EH (cell line): ENCODE results near the gene GLT8D2.

ENCODE experiments used
- DNase-seq: peaks from one replicate; pipeline ENCODE4 v3.0.0-alpha.2; 2015; ENCODE audit warnings: low read depth

GLT8D2 gene

GRCh38 chr12:104000807-104001434, 49.1 kb downstream of the GLT8D2 start:
- no peak for DNase-seq

DNA sequence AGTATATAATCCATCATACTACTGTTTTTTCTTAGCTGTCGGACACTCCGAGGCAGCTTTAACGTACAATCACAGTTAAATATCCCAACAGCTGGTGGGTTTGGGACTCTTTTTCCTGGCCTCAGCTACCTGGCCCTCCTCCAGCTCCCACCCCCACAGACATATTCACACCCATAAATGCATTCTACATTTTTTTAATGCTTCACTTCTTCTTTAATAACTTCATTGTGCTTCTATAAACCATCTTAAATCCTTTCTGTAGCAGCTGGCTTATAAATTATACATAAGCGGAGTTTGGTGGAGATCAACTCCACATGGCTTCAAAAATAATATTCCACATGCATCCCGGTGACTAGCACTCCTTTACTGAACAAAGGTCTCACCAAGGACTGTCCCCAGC, 51.0 kb downstream of the GLT8D2 start:
- DNase-seq = no peak

GRCh38 chr12:103997286-103997900, 52.6 kb downstream of the GLT8D2 start:
- no peak for DNase-seq

GRCh38 chr12:103996595-103996994, 53.4 kb downstream of the GLT8D2 start:
- DNase-seq = no peak

- no peak for DNase-seq
Observed at GRCh38 chr12:103994235-103994634, 55.8 kb downstream of the GLT8D2 start.

GRCh38 chr12:103986829-103987228, 63.2 kb downstream of the GLT8D2 start:
- peak; percentile 93 for DNase-seq

- DNase-seq = no peak
Observed at GRCh38 chr12:103978384-103978982, 71.5 kb downstream of the GLT8D2 start.

GRCh38 chr12:103975368-103975767, 74.6 kb downstream of the GLT8D2 start:
- no peak for DNase-seq

- no peak for DNase-seq
Observed at GRCh38 chr12:103973909-103974308, 76.1 kb downstream of the GLT8D2 start.

DNA sequence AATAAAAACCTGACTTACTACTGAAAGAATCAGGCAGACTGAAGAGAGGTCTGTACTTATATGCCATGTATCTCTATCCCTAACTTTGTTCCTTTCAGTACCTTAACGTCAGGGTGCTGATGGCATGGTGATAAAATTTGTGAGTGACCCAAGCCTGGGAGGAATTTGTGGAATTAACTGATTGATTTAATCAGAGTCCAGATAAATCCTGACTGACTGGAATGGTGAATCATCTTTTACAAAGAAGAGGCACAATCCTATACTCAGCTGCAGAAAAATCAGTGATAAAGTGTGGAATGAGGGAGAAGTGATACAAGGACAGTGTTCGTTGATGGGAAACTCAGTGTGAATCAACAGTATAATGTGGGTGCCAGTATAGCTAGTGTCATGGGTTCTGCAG, 80.6 kb downstream of the GLT8D2 start:
- DNase-seq = peak; percentile 89

GRCh38 chr12:103966736-103967135, 83.3 kb downstream of the GLT8D2 start:
- peak; percentile 67 for DNase-seq

- peak; percentile 99 for DNase-seq
Observed at GRCh38 chr12:103965590-103966504, 84.1 kb downstream of the GLT8D2 start, which contains the start of gene TDG. TDG (plus strand) TSS chr12:103965872; CDS start chr12:103966038, 166 bp downstream.

- DNase-seq = no peak
Observed at GRCh38 chr12:103965255-103965589, 84.8 kb downstream of the GLT8D2 start.

DNA sequence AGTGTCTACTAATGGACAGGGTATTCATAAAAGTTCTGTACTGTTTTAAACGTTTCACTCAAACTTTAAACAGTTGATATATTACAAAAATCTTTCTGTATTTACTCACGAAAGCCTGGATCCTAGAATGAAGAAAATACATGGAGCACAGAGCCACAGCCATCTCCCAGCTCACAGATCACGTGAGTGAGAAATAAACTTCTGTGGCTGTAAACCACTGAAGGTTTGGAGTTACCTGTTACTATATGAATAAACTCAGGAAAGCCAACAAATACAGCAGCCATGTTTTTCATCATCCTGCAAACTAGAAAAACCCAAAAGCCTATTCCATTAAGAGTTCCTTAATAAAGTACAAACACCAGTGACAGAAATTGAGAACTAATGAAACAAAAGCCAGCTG, 85.2 kb downstream of the GLT8D2 start:
- peak; percentile 9 for DNase-seq

DNA sequence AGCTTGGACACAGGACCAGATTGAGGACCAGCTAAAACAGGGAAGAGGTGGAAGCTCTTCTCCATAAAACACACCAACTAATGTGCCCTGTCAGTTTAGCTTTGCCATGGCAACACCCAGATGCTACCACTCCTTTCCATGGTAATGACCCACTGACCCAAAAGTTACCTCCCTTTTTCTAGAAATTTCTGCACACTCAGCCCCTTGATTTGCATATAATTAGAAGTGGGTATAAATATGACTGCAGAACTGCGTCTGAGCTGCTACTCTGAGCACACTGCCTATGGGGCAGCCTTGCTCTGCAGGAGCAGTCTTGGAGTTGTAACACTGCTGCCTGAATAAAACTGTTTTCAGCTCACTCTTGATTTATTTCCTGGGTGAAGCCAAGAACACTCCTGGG, 87.5 kb downstream of the GLT8D2 start:
- DNase-seq = no peak

DNA sequence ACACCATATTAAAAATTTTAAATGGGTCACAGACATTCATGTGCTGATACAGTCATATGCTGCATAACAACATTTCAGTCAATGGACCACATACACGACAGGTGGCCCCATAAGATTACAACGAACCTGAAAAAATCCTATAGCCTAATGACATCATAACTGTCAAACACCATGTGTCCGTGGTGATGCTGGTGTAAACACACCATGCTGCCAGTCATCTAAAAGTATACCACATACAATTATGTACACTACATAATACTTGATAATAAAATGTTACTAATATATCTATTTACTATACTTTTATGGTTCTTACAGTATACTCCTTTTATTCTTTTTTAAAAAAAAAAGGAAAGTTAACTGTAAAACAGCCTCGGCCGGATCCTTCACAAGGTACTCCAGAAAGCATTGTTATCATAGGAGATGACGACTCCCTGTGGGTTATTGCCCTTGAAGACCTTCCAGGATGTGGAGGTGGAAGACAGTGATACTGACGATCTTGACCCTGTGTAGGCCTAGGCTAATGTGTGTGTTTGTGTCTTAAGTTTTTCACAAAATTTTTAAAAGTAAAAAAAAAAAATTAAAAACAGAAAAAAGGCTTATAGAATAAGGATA, 89.3 kb downstream of the GLT8D2 start:
- DNase-seq = no peak

DNA sequence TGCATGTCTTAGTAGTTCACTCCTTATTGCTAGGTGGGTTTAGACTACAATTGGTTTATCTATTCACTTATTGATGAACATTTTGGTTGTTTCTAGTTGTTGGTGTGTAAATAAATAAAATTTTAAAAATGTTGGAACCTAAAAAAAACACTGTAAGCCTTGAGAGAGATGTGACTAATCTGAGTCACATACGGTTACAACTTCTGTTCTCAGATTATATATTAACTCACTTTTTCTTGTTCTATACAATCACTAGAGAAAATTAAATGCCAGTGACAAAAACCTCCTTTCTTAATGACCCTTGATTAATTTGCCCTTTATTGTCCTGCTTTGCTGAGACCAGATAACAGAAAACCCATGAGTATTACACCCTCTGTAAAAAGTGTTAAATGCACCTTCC, 91.4 kb downstream of the GLT8D2 start:
- DNase-seq = no peak

DNA sequence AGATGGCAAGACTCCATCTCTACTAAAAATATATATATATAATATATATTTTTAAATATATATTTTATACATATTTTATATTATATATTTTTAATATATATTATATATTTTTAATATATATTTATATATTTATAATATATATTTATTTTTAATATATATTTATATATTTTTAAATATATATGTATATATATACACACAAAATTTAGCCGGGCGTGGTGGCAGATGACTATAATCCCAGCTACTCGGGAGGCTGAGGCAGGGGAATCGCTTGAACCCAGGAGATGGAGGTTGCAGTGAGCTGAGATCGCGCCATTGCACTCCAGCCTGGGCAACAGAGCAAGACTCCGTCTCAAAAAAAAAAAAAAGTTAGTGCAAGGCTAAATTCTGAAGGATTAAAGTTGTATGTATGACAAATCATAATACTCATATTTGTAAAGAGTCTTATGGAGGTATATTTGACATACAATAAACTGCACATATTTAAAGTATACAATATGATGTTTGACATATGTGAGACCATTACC, 92.1 kb downstream of the GLT8D2 start:
- no peak for DNase-seq

GRCh38 chr12:103956509-103957027, 93.4 kb downstream of the GLT8D2 start:
- DNase-seq = no peak

- DNase-seq = peak; percentile 45
Observed at GRCh38 chr12:103955811-103956508, 94.0 kb downstream of the GLT8D2 start.

- DNase-seq = no peak
Observed at GRCh38 chr12:103952497-103952896, 97.5 kb downstream of the GLT8D2 start.
